Measurements from ENCODE around the gene RNFT2.
A peak's percentile ranks its signal among the peaks of the same experiment; 100 is the strongest.

Gene RNFT2

DNA sequence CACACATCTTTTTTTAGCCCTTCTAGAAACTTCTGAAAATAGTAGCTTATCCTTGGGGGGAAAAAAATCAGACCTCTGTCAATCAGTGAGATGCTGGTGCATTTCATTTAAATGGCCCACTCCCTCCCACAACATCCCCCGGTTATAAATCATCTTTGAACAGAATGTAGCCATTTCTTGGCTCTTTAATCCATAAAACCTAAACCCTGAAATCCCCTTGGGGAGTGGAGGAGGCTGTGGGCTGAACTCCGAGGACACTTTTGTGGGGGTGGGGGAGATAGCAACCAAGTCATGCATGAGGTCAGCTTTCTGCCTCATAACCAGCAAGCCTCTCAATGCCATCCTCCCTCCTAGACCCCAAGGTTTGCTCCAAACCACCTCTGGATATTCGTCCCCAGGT lies 122.1 kb downstream of the RNFT2 start:
- no peak for DNase-seq (ENCODE audit: low spot score)
- Histone ChIP-seq H3K27ac (no peak overlapping the region), H3K4me3 (peak overlapping the region; percentile 66)

GRCh38 chr12:116861320-116861719 lies 123.2 kb downstream of the RNFT2 start:
- no peak for DNase-seq (ENCODE audit: low spot score)
- TF ChIP-seq, protein P1, sequence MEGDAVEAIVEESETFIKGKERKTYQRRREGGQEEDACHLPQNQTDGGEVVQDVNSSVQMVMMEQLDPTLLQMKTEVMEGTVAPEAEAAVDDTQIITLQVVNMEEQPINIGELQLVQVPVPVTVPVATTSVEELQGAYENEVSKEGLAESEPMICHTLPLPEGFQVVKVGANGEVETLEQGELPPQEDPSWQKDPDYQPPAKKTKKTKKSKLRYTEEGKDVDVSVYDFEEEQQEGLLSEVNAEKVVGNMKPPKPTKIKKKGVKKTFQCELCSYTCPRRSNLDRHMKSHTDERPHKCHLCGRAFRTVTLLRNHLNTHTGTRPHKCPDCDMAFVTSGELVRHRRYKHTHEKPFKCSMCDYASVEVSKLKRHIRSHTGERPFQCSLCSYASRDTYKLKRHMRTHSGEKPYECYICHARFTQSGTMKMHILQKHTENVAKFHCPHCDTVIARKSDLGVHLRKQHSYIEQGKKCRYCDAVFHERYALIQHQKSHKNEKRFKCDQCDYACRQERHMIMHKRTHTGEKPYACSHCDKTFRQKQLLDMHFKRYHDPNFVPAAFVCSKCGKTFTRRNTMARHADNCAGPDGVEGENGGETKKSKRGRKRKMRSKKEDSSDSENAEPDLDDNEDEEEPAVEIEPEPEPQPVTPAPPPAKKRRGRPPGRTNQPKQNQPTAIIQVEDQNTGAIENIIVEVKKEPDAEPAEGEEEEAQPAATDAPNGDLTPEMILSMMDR (IDR thresholded peaks at IDR 0.05), result no peak
- Histone ChIP-seq H3K27ac (no peak overlapping the region), H3K4me3 (peak overlapping the region; percentile 25)

More for the DNA sequence above, 122.1 kb downstream of the RNFT2 start:
- TF ChIP-seq, protein P1 (IDR thresholded peaks at IDR 0.05), result no peak

DNA sequence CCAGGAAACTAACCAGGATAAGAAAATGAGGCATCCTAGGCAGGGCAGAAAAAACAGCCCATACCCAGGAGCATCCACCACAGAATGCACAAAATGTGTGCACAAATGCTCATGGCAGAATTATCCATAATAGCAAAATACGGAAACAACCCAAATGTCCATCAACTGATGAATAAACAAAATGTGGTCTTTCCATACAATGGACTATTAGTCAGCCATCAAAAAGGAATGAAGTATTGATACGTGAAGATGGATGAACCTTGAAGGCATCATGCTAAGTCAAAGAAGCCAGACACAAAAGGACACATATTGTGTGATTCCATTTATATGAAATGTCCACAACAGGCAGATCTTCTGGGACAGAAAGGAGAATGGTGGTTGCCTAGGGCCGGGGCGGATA lies 124.1 kb downstream of the RNFT2 start:
- Histone ChIP-seq H3K27ac (no peak overlapping the region), H3K4me3 (no peak overlapping the region)
- TF ChIP-seq, protein P1 (IDR thresholded peaks at IDR 0.05), result no peak
- DNase-seq (ENCODE audit: low spot score), result no peak

DNA sequence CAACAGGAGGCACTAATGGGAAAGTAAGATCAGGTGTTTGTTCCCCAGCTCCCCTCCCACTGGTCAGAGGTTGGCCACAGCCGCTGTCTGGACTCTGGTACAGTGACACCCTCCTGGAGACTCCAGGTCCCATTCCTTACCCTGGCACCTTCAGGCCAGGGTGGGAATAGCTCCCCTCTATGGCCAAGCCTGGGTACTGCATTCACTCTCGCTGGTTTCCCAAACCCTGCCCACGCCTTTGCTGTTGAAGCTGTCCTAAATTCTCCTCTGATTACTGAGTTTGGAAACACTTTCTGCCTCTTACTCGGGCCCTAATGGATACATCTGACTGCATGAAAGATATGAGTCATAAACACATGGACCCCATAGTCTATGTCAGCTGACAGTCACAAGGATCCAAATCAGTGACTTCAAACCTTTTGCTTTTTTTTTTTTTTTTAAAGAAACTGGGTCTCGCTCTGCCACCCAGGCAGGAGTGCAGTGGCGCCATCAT lies 125.2 kb downstream of the RNFT2 start:
- TF ChIP-seq, protein P1 (IDR thresholded peaks at IDR 0.05), result no peak
- no peak overlapping the region for H3K27ac ChIP-seq
- H3K4me3 ChIP-seq, result no peak overlapping the region
- DNase-seq (ENCODE audit: low spot score), result no peak

- DNase-seq (ENCODE audit: low spot score), result no peak
- Histone ChIP-seq H3K4me3 (no peak overlapping the region), H3K27ac (no peak overlapping the region)
- TF ChIP-seq, protein P1 (IDR thresholded peaks at IDR 0.05), result no peak
These were observed 126.5 kb downstream of the RNFT2 start for GRCh38 chr12:116864371-116865160.

DNA sequence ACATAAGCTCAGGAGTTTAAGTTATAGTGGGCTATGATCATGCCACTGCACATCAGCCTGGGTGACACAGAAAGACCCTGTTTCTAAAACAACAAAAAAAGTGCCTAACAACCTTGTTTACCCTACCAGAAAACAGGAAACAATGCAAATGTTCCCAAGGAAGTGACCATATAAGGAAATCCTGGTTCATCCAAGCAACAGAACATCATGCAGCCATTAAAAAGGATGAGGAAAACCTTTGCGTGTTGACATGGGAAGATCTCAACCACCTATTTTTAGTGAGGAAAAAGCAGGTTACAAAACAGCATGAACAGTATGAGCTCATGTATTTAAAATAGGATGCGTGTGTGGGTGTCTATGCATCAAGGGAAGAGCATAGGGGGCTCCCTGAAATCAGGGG lies 129.4 kb downstream of the RNFT2 start:
- DNase-seq (ENCODE audit: low spot score), result no peak
- H3K4me3 ChIP-seq, result no peak overlapping the region
- no peak overlapping the region for H3K27ac ChIP-seq
- TF ChIP-seq, protein P1 (IDR thresholded peaks at IDR 0.05), result no peak

DNA sequence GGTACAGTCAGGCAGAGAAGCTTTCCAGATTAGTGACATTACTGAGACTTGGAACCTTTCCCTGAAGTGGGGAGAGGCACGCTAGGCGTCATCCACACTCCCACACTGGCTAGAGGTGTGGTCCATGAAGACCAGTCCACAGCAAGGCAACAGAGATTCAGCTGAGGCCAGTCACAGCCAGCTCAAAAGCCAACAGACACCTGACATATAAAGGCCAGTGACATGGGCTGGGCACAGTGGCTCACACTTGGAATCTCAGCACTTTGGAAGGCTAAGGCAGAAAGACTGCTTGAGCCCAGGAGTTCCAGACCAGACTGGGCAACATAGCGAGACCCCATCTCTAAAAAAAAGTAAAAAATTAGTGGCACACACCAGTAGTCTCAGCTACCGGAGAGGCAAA lies 132.2 kb downstream of the RNFT2 start:
- no peak overlapping the region for H3K27ac ChIP-seq
- no peak overlapping the region for H3K4me3 ChIP-seq
- no peak for DNase-seq (ENCODE audit: low spot score)
- TF ChIP-seq, protein P1 (IDR thresholded peaks at IDR 0.05), result no peak
